Measurements from ENCODE around the gene TMPRSS2.

TMPRSS2 gene

GRCh38 chr21:41507521-41508414 is at the start of gene TMPRSS2:
TMPRSS2 (minus strand) TSS chr21:41508158; CDS start chr21:41498133, 10,025 bp downstream.
- no peak for DNase-seq

- DNase-seq: no peak
These were observed 47.1 kb upstream of the TMPRSS2 start for GRCh38 chr21:41555057-41555456.

- no peak for DNase-seq
These were observed 44.3 kb upstream of the TMPRSS2 start for GRCh38 chr21:41552254-41552653.

GRCh38 chr21:41548781-41549180 is 40.8 kb upstream of the TMPRSS2 start:
- DNase-seq: no peak

- DNase-seq: no peak
These were observed 39.2 kb upstream of the TMPRSS2 start for GRCh38 chr21:41547111-41547510.

- DNase-seq: no peak
These were observed 37.8 kb upstream of the TMPRSS2 start for GRCh38 chr21:41545500-41546359.

GRCh38 chr21:41542727-41543126 is 34.8 kb upstream of the TMPRSS2 start:
- DNase-seq: no peak

- no peak for DNase-seq
These were observed 29.4 kb upstream of the TMPRSS2 start for GRCh38 chr21:41537356-41537755.

GRCh38 chr21:41536827-41537103 is 28.8 kb upstream of the TMPRSS2 start:
- DNase-seq: no peak

GRCh38 chr21:41536076-41536826 is 28.3 kb upstream of the TMPRSS2 start:
- DNase-seq: no peak

- no peak for DNase-seq
These were observed 22.4 kb upstream of the TMPRSS2 start for GRCh38 chr21:41530366-41530765.

- DNase-seq: no peak
These were observed 21.8 kb upstream of the TMPRSS2 start for GRCh38 chr21:41529769-41530168.

- DNase-seq: no peak
These were observed 18.6 kb upstream of the TMPRSS2 start for GRCh38 chr21:41526478-41527087.

GRCh38 chr21:41523175-41523574 is 15.2 kb upstream of the TMPRSS2 start:
- DNase-seq: no peak

GRCh38 chr21:41521489-41522027 is 13.6 kb upstream of the TMPRSS2 start:
- DNase-seq: no peak

GRCh38 chr21:41520560-41521442 is 12.8 kb upstream of the TMPRSS2 start:
- DNase-seq: no peak

GRCh38 chr21:41519806-41520559 is 12.0 kb upstream of the TMPRSS2 start:
- DNase-seq: no peak

- no peak for DNase-seq
These were observed 10.8 kb upstream of the TMPRSS2 start for GRCh38 chr21:41518757-41519156.

GRCh38 chr21:41511858-41512257 is 3.9 kb upstream of the TMPRSS2 start:
- DNase-seq: no peak

GRCh38 chr21:41510500-41510899 is 2.5 kb upstream of the TMPRSS2 start:
- no peak for DNase-seq

- no peak for DNase-seq
These were observed 1.8 kb upstream of the TMPRSS2 start for GRCh38 chr21:41509733-41510132.

Measured in right forelimb (tissue), 1 donor.